GM12892 (cell line): ENCODE measurements around the gene ASTN2.

Experiments
- POLR2A ChIP-seq: IDR thresholded peaks from 2 replicates; pipeline ENCODE4 v1.6.1; 2011; ENCODE audit warnings: low read depth, low read length, control low read depth
- POLR2AphosphoS5 ChIP-seq: IDR thresholded peaks from 2 replicates; pipeline ENCODE4 v1.6.1; 2011; ENCODE audit warnings: low read depth, low read length, control low read depth
- TAF1 ChIP-seq: IDR thresholded peaks from 2 replicates; pipeline ENCODE4 v1.6.1; 2011; ENCODE audit warnings: low read depth, mild to moderate bottlenecking, control low read depth, low read length, borderline replicate concordance

DNA sequence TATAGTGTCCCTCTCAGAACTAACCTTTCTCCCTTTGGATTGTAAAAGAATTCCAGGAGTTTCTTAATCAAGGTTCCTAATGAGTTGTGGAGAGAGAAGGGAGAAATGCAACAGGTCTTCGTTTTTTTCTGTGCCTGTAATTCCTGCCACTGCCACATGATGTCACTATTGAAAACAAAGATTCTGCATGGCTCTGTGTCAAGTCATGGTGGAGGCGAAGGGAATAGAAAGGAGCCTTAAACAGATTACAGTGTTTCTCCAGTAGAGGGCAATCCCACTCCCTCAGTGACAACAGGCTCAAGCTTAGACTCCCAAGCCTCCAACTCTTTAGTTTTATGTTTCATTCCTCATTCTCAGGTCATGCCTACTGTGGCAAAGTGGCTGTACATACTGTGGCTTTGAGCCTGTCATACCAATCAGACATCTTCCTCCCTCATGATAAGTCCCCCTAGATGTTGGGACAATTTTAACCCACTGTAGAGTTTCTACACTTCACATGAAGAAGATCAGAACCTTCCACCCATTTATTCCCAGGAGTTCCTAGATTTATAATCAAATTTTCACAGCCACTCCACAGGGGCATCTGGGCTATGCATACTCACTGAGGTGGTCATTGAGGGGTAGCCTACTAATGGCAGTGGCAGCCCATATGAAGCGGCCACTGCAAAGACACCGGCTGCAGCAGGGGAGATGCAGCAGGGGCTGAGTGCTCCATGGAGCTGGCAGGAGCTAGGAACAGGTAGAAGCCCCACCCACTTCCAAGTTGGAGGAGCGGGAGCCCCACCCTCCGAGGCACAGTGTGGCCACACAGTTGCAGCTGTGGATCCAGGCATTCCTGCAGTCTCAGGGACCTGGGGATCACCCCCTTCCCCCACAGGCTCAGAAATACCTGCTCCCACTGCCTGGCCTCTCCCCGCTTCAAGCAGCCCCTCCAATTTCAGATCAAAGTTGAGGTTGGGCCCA is 825.2 kb downstream of the ASTN2 start:
- TF ChIP-seq POLR2AphosphoS5 (no peak), POLR2A (no peak), TAF1 (no peak)
